GM19043 (cell line): ENCODE measurements around the gene ARHGAP6.
A peak's percentile ranks its signal among the peaks of the same experiment; 100 is the strongest.
"Not testable (repeated sequence)": the region's sequence is repeated elsewhere in the genome, so short reads cannot be mapped to it uniquely, and the experiment has no call there.

Experiments used
- ATAC-seq: cut with Tn5 transposase; IDR thresholded peaks from one replicate; pipeline ENCODE4 v1.9.1; 2021; ENCODE audit warnings: low read depth; ENCODE audit not compliant: unreplicated experiment

ARHGAP6 gene

GRCh38 chrX:11578301-11578700 is 87.4 kb downstream of the ARHGAP6 start:
- ATAC-seq: not testable (repeated sequence)

- ATAC-seq: no peak
Measured at GRCh38 chrX:11577603-11578002, 88.1 kb downstream of the ARHGAP6 start.

- no peak for ATAC-seq
Measured at GRCh38 chrX:11575332-11575731, 90.4 kb downstream of the ARHGAP6 start.

GRCh38 chrX:11567528-11568220 is 98.0 kb downstream of the ARHGAP6 start:
- ATAC-seq: no peak

- ATAC-seq: no peak
Measured at GRCh38 chrX:11566789-11567188, 98.9 kb downstream of the ARHGAP6 start.

GRCh38 chrX:11566173-11566572 is 99.5 kb downstream of the ARHGAP6 start:
- no peak for ATAC-seq

GRCh38 chrX:11564546-11564945 is 101.2 kb downstream of the ARHGAP6 start:
- ATAC-seq: no peak

- no peak for ATAC-seq
Measured at GRCh38 chrX:11562570-11562969, 103.2 kb downstream of the ARHGAP6 start.

GRCh38 chrX:11558972-11559371 is 106.7 kb downstream of the ARHGAP6 start:
- ATAC-seq: no peak

GRCh38 chrX:11557120-11557519 is 108.6 kb downstream of the ARHGAP6 start:
- ATAC-seq: no peak

GRCh38 chrX:11555759-11556158 is 110.0 kb downstream of the ARHGAP6 start:
- no peak for ATAC-seq

GRCh38 chrX:11553594-11553993 is 112.1 kb downstream of the ARHGAP6 start:
- ATAC-seq: no peak

- no peak for ATAC-seq
Measured at GRCh38 chrX:11551151-11551550, 114.6 kb downstream of the ARHGAP6 start.

GRCh38 chrX:11546917-11547316 is 118.8 kb downstream of the ARHGAP6 start:
- ATAC-seq: no peak

GRCh38 chrX:11543249-11543648 is 122.5 kb downstream of the ARHGAP6 start:
- no peak for ATAC-seq

GRCh38 chrX:11541510-11541909 is 124.2 kb downstream of the ARHGAP6 start:
- ATAC-seq: no peak

- ATAC-seq: peak; percentile 84
Measured at GRCh38 chrX:11540532-11541377, 125.0 kb downstream of the ARHGAP6 start.

GRCh38 chrX:11537141-11537540 is 128.6 kb downstream of the ARHGAP6 start:
- no peak for ATAC-seq

- no peak for ATAC-seq
Measured at GRCh38 chrX:11535156-11535919, 130.4 kb downstream of the ARHGAP6 start.

GRCh38 chrX:11533199-11533651 is 132.5 kb downstream of the ARHGAP6 start:
- peak; percentile 69 for ATAC-seq
